PFSK-1 (cell line): ENCODE data around the gene SP1.

Experiments used
- FOXP2 ChIP-seq: optimal IDR thresholded peaks from 2 replicates; pipeline ENCODE3; 2011; ENCODE audit warnings: borderline replicate concordance, control low read depth, inconsistent platforms; ENCODE audit not compliant: insufficient read depth; ENCODE audit errors: extremely low read length, extremely low read depth
- POLR2AphosphoS5 ChIP-seq: IDR thresholded peaks from 2 replicates; pipeline ENCODE4 v1.6.1; 2012; ENCODE audit warnings: low read depth, mild to moderate bottlenecking, control low read depth, low read length, moderate library complexity
- REST ChIP-seq, 2 experiments: IDR thresholded peaks; 2 replicates each; pipeline versions ENCODE4 v1.6.1 to v1.8.0; 2011 to 2012; ENCODE audit warnings: low read depth in 2 of 2, low read length in 2 of 2, control low read depth in 1 of 2, inconsistent platforms in 1 of 2, mild to moderate bottlenecking in 1 of 2, moderate library complexity in 1 of 2; ENCODE audit not compliant: insufficient read depth in 1 of 2
- SIN3A ChIP-seq: IDR thresholded peaks from 2 replicates; pipeline ENCODE4 v1.6.1; 2012; ENCODE audit warnings: mild to moderate bottlenecking, low read length, moderate library complexity, borderline replicate concordance; ENCODE audit not compliant: insufficient read depth
- TAF1 ChIP-seq: IDR thresholded peaks from 2 replicates; pipeline ENCODE4 v1.6.1; 2012; ENCODE audit warnings: low read length, control low read depth, borderline replicate concordance; ENCODE audit not compliant: insufficient read depth

The SP1 gene

DNA sequence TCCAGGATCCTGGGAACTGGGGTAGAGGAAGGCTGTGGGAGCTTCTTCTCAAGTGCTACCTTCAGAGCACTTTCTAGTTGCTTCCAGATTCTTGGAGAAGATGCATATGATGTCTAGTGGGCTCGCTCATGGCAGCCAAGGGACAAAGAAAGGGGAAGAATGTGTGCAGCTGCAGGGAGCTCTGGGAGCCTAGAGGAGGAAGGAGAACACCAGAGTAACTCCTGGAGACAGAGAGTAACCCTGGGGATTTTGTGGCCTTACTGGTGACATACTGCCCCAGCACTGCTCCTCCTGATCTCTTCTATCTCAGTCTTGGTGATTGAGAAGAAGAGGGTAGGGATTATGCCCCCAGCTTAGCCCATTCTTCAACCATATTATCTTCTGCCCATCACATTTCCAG lies 33.5 kb upstream of the SP1 start:
- TF ChIP-seq SIN3A (no peak), POLR2AphosphoS5 (no peak), REST (IDR thresholded peaks at IDR 0.05; ENCODE audit: insufficient read depth in 1 of 2, low read depth in 2 of 2, low read length in 2 of 2) (no peak), TAF1 (no peak), FOXP2 (no peak)

DNA sequence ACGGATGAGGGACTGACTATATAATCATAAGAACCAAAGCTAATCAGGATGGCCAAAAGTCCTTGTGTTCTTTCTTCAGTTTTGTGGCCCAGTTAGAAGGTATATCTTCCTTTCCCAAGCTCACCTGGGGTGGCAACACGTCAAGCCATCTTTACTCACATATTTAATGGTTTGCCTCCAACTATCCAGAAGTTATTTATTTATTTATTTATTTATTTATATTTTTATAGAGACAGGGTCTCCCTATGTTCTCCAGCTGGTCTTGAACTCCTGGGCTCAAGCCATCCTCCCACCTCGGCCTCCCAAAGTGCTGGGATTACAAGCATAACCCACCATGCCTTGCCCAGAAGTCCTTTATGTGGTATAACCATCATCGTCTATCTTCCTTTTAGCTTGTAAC lies 32.1 kb upstream of the SP1 start:
- TF ChIP-seq TAF1 (no peak), REST (IDR thresholded peaks at IDR 0.05; ENCODE audit: insufficient read depth in 1 of 2, low read depth in 2 of 2, low read length in 2 of 2) (no peak), POLR2AphosphoS5 (no peak), SIN3A (no peak), FOXP2 (no peak)

- no peak for TF ChIP-seq POLR2AphosphoS5
- no peak for TF ChIP-seq TAF1
- no peak for TF ChIP-seq REST (IDR thresholded peaks at IDR 0.05; ENCODE audit: insufficient read depth in 1 of 2, low read depth in 2 of 2, low read length in 2 of 2)
- TF ChIP-seq SIN3A = no peak
- TF ChIP-seq FOXP2 = no peak
These were observed 27.4 kb upstream of the SP1 start for GRCh38 chr12:53352331-53353256.

- TF ChIP-seq POLR2AphosphoS5 (no peak), SIN3A (no peak), TAF1 (no peak), FOXP2 (no peak)
These were observed 26.7 kb upstream of the SP1 start for GRCh38 chr12:53353257-53353655.

DNA sequence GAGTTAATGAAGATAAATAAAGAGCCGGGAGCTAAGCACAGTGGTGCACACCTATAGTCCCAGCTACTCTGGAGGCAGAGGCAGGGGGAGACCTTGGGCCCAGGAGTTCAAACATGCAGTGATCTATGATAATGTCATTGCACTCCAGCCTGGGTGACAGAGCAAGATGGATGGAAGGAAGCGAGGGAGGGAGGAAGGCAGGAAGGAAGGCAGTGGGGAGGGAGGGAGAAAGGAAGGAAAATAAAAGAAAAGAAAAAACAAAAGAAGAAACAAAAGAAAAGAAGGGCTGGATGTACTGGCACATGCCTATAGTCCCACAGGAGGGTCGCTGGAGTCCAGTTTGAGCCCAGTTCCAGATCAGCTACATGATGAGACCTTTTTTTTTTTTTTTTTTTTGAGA lies 24.9 kb upstream of the SP1 start:
- TF ChIP-seq SIN3A (no peak), TAF1 (no peak), FOXP2 (no peak), POLR2AphosphoS5 (no peak), REST (IDR thresholded peaks at IDR 0.05; ENCODE audit: insufficient read depth in 1 of 2, low read depth in 2 of 2, low read length in 2 of 2) (no peak)
